GM12801 (cell line): ENCODE measurements around the gene NT5DC1.

Experiments
- TF ChIP-seq, protein P1 (sequence below): IDR thresholded peaks from one replicate; pipeline ENCODE4 v1.5.1; 2011; ENCODE audit warnings: control low read depth; ENCODE audit not compliant: insufficient read length; ENCODE audit errors: extremely low read depth

Gene NT5DC1

DNA sequence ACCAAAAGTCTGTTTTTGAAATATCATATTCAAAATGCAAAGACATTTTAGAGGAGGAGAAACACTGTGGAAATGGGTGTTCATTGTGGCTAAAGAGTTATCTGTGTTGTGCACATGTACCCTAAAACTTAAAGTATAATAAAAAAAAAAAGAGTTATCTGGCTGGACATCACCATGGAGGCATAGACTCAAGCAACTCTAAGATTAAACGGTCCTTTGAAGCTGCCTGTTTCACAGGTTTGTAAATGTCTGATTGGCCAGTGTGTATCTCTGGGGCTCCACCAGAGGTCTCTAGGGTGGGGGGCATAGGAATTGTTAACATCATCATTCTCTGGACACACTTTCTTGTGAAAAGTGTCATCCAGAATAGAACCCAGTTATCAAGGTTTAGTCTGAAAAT is 114.0 kb downstream of the NT5DC1 start:
- TF ChIP-seq, protein P1, sequence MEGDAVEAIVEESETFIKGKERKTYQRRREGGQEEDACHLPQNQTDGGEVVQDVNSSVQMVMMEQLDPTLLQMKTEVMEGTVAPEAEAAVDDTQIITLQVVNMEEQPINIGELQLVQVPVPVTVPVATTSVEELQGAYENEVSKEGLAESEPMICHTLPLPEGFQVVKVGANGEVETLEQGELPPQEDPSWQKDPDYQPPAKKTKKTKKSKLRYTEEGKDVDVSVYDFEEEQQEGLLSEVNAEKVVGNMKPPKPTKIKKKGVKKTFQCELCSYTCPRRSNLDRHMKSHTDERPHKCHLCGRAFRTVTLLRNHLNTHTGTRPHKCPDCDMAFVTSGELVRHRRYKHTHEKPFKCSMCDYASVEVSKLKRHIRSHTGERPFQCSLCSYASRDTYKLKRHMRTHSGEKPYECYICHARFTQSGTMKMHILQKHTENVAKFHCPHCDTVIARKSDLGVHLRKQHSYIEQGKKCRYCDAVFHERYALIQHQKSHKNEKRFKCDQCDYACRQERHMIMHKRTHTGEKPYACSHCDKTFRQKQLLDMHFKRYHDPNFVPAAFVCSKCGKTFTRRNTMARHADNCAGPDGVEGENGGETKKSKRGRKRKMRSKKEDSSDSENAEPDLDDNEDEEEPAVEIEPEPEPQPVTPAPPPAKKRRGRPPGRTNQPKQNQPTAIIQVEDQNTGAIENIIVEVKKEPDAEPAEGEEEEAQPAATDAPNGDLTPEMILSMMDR, result no peak

DNA sequence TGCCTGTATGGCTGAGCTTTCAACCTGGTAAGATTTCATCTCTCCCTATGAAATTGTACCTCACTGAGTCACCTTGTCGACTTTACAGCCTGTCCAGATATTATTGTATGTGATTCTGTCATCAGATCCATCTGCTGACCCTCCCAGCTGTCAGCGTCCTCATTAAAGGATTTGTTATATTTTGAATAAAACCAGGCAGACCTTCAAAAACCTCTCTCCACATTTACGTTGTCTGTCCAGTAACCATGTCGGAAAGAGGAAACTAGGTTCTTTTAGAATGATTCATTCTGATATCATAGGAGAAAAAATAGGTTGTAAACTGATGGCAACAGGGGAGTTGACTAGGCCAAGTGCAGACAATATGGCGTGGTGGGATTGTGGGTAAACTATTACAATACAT is 114.8 kb downstream of the NT5DC1 start:
- TF ChIP-seq, protein P1, result no peak

DNA sequence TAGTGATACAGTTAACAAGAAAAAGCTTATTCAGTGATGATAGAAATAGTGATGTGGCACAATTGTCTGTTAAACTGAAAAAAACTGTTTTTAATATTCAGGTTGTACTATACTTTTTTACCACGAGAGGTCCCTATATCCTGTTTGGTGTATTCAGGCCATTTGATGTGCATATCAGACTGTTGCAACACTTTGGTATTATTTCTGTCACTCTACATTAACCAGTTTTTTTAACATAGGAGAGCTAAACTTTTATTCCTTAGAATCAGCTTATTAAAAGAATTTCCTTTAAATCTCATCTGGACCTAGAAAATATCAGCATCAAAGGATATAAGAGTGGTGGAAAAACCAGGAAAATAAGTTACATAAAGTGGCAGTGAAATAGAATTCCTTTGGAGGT is 116.4 kb downstream of the NT5DC1 start:
- TF ChIP-seq, protein P1, result no peak

DNA sequence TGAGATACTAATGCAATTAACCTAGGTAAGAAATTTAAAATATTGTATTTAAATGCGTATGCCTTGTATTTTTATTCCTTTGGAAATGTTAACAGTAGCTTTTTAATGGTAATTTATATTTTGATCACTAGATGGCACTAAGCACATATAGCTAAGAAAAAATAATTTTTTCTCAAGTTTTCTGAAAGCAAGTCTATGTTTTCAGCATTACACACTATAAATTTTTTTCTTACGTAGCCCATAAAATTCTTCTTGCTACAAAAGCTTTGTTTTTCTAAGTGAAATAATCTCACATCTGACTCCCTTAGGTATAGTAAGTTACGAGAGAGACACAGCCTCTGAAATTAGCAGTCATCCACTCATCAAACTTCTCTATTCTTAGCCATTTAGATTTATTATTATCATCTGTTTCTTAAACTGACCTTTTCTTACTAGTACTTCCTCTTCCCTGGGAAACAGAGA is 117.5 kb downstream of the NT5DC1 start:
- TF ChIP-seq, protein P1, result no peak

DNA sequence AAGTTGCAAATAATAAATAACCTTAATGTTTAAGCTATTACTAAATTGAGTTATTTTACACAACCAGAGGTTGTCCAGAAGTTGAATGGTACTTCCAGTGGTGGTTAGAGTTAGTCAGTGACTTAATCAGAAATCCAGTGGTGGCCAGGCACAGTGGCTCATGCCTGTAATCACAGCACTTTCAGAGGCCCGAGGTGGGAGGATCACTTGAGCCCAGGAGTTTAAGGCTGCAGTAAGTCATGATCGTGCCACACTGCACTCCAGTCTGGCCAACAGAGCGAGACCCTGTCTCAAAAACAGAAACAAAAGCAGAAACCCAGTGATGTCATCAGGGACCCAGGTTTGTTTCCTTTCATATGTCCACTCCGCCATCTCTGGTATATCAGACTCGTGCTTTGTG is 118.2 kb downstream of the NT5DC1 start:
- TF ChIP-seq, protein P1, result no peak

DNA sequence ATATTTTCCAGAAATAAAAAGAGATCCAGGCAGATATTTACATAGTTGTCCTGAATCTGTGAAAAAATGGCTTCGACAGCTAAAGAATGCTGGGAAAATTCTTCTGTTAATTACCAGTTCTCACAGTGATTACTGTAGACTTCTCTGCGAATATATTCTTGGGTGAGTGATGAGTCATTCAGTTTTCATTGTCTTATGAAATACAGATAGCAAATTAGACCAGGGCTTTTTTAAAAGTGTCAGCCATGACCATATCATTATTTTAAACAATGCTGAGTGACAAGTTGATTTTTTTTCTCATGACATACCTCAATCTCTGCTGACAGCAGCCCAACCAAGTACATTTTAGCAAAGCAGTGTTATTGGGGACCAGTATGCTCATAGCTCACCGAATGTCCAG is 120.4 kb downstream of the NT5DC1 start:
- TF ChIP-seq, protein P1, result no peak

DNA sequence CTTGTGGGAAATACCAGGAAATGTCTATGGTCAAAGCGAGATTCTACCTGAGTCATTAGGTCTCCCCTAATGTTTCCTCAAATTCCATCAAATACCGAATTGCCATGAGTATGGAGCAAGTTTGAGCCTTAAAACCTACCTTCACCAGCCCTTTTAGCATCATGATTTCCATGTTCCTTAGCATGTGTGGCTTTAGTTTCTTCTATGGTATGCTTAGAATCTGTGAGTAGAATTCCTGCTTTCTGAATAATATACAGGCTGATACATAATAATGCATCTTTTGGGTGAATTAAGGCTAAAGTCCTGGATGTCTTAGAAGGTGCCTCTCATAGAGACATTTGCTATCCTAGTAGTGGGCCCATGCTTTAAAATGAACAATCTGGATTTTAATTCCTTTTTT is 121.3 kb downstream of the NT5DC1 start:
- TF ChIP-seq, protein P1, result no peak

DNA sequence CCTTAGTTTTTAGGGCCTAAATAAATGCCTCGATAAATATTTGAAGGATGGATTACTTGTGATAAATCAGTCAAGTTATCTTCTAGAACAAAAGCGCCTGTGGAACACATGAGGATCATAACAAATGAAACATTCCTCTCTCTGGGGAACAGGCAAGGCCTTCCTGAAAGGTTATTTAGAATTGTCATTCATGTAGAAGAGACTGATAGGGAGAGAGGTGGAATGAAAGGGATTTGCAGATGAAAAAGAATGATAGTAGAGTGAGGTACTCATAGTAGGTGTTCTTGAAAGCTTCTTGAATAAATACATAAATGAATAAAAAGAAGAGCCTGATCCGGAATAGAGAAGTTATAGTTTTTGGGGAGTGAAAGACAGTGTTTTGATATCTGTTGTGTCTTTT is 122.7 kb downstream of the NT5DC1 start:
- TF ChIP-seq, protein P1, result no peak
